GM20000 (cell line): ENCODE data around the gene KIRREL3.

Experiments used
- DNase-seq: peaks from one replicate; pipeline ENCODE4 v3.0.0; 2012; ENCODE audit warnings: low spot score
- TF ChIP-seq, protein P1 (sequence below): IDR thresholded peaks from 2 replicates; pipeline ENCODE4 v1.5.1; 2012; ENCODE audit warnings: mild to moderate bottlenecking, control low read depth; ENCODE audit errors: extremely low read depth, missing control alignments

The KIRREL3 gene

GRCh38 chr11:126460417-126461095, 540.0 kb downstream of the KIRREL3 start:
- TF ChIP-seq, protein P1, sequence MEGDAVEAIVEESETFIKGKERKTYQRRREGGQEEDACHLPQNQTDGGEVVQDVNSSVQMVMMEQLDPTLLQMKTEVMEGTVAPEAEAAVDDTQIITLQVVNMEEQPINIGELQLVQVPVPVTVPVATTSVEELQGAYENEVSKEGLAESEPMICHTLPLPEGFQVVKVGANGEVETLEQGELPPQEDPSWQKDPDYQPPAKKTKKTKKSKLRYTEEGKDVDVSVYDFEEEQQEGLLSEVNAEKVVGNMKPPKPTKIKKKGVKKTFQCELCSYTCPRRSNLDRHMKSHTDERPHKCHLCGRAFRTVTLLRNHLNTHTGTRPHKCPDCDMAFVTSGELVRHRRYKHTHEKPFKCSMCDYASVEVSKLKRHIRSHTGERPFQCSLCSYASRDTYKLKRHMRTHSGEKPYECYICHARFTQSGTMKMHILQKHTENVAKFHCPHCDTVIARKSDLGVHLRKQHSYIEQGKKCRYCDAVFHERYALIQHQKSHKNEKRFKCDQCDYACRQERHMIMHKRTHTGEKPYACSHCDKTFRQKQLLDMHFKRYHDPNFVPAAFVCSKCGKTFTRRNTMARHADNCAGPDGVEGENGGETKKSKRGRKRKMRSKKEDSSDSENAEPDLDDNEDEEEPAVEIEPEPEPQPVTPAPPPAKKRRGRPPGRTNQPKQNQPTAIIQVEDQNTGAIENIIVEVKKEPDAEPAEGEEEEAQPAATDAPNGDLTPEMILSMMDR: no peak
- DNase-seq: no peak

DNA sequence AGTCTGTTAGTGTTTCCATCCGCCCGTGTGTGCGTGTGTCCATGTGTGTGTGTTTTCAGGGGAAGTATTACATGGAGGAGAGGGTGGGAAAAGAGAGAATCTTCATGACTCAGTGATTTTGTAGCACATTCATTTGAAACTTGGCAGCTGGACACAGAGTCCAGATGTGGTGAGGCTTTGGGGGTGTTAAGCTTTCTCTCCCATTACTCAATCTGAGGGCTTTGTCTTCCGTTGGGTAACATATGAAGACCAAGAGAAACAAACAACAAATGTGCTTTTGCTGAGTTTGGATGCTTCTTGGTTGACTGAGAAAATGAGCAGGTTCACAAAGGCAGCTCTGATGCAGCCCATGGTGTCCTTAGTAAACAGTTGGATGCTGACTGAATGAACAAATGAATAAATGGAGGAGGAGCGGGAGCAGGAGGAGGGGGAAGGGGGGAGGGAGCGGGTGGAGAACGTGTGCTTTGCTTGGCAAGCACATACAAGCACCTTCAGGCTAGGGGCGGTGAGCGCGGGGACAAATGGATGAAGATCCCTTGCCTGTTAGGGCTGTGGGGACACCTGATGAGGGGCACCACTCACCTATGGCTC, 540.8 kb downstream of the KIRREL3 start:
- TF ChIP-seq, protein P1: no peak
- no peak for DNase-seq

DNA sequence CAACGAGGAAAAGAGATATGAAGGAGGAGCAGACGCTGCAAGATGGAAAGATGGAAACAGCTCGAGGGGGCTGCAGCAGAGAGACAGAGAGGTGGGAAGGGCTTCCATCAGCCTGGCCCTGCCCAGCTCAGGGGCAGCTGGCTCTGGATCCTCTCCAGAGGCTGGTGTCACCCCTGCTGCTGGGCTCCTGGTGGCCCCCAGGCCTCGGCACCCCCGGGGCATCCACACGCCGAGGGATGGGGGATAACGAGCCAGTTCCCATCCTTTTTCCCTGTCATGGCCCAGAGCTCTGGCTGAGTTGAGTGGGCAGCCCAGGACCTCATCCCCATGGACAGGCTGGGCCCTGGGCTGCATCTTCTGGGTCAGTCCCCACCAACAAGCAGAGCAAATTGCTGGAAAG, 542.8 kb downstream of the KIRREL3 start:
- TF ChIP-seq, protein P1: no peak
- no peak for DNase-seq

DNA sequence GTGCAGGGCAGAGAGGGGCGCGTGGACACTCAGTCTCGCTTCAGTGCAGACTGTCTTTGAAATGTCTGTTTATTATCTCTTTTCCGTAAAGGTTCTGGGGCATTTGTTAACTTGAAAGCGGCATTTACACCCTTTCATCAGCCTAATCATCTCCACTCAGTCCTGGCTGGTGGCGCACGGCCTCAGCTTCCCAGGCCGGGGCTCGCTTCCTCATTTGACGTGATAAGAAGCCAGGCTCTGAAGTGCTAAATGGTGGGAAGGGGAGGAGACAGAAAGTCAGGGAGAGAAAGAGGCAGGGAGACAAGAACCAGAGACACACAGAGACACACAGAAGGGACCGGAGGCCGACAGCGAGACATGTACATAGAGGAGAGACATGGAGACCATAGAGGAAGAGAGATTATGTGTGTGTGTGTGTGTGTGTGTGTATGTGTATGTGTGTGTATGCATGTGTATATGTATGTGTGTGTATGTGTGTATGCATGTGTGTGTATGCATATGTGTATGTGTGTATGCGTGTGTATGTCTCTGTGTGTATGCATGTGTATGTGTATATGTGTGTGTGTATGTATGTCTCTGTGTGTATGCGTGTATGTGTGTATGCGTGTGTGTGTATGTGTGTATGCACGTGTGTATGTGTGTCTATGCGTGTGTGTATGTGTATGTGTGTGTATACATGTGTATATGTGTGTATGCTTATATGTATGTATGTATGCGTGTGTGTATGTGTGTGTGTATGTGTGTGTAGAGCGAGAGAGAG, 543.6 kb downstream of the KIRREL3 start:
- no peak for DNase-seq
- TF ChIP-seq, protein P1: no peak

DNA sequence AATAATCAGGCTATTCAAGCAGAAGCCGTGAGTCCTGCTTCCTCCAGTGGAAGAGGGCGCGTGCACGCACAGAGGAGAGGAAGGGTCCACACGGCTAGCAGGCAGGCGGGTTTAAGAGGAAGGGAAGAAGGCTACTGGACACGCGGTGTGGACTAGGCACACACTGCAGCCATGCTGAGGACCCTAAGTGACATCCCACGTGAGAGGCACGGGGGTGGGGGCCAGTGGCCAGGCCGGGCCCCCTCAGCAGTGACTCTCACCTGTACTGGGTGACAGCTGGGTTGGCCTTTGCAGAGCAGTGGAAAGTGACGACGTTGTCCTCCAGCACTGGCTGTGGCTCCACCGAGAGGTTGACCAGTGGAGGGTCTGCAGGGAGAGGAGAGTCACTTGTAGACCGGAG, 544.5 kb downstream of the KIRREL3 start:
- TF ChIP-seq, protein P1: no peak

GRCh38 chr11:126452241-126453101, 548.1 kb downstream of the KIRREL3 start:
- no peak for DNase-seq
- TF ChIP-seq, protein P1: no peak

More for the DNA sequence above, 544.5 kb downstream of the KIRREL3 start:
- no peak for DNase-seq
